HCT116 (cell line): Measurements from ENCODE around the gene UBXN2A. TPM values are rescaled to one million over a fixed set of nuclear protein-coding genes. Genes with fewer than 3 reads are reported as not detected.

Experiments
- ATAC-seq: fragments of 200-7000 bp; cut with Tn5 transposase; 2 replicates; pipeline ENCODE4 v1.9.1; 2020; ENCODE audit warnings: mild to moderate bottlenecking, moderate library complexity
- BruUV-seq: library from RNA; stranded (reverse); fragments of 400-500 nt; replicated peaks from 2 replicates; lab custom pipeline; 2021; lab: Mats Ljungman, UMichigan
- CTCF ChIA-PET: fragments of 300-600 bp; sonication (Branson Sonifier 250); formaldehyde crosslinking; loops from one replicate; lab custom pipeline; 2021; ENCODE audit warnings: antibody characterized with exemption; lab: Charles Lee
- POLR2A ChIA-PET: fragments of 300-600, 350-600 bp; sonication (Branson Sonifier 250); formaldehyde crosslinking; loops from one replicate; lab custom pipeline; 2021; ENCODE audit warnings: antibody characterized with exemption; lab: Charles Lee
- RAD21 ChIA-PET, 2 experiments: fragments of 300-600 bp; sonication (Branson Sonifier 250); formaldehyde crosslinking; loops; one replicate each; lab custom pipeline; 2023; ENCODE audit warnings: low total read pairs in 2 of 2; ENCODE audit not compliant: uncharacterized antibody in 2 of 2, unreplicated experiment in 2 of 2, low non-redundant PET in 1 of 2; lab: Charles Lee
- DNase-seq: peaks from one replicate; pipeline ENCODE4 v3.0.0-alpha.2; 2010; ENCODE audit warnings: low read depth, low spot score
- H2AFZ ChIP-seq: fragments of 200-600 bp; shearing (Covaris generic), sonication (generic); 2 replicates; pipeline ENCODE4 v1.6.1; 2017; ENCODE audit warnings: low read depth, mixed run types, mixed read lengths, antibody characterized with exemption, low read length; ENCODE audit not compliant: poor library complexity, severe bottlenecking
- H3K27ac ChIP-seq: 2 replicates; pipeline ENCODE4 v1.5.1; 2012; ENCODE audit warnings: low read depth, low read length
- H3K27me3 ChIP-seq: fragments of 200-600 bp; sonication (generic); 2 replicates; pipeline ENCODE4 v1.6.1; 2016; ENCODE audit warnings: mixed run types, low read length, mixed read lengths; ENCODE audit not compliant: insufficient read depth
- H3K36me3 ChIP-seq, 2 experiments: fragments of 200-500 bp in 1 of 2; fragments of 200-600 bp in 1 of 2; sonication (Bioruptor generic) in 1 of 2; sonication (generic) in 1 of 2; 2 replicates each; pipeline versions ENCODE4 v1.5.1 to v1.6.1; 2014 to 2016; ENCODE audit warnings: low read length in 2 of 2, inconsistent platforms in 1 of 2, mixed read lengths in 1 of 2, mixed run types in 1 of 2; ENCODE audit not compliant: insufficient read depth in 2 of 2, control insufficient read depth in 1 of 2
- H3K4me1 ChIP-seq, 2 experiments: fragments of 200-600 bp in 1 of 2; sonication (generic) in 1 of 2; 2 replicates each; pipeline versions ENCODE4 v1.5.1 to v1.6.1; 2012 to 2017; ENCODE audit warnings: low read length in 2 of 2, inconsistent platforms in 1 of 2, mild to moderate bottlenecking in 1 of 2, mixed read lengths in 1 of 2, mixed run types in 1 of 2, moderate library complexity in 1 of 2; ENCODE audit not compliant: insufficient read depth in 2 of 2, control insufficient read depth in 1 of 2
- H3K4me2 ChIP-seq: fragments of 200-600 bp; sonication (generic); 2 replicates; pipeline ENCODE4 v1.6.1; 2017; ENCODE audit warnings: mixed run types, low read length, mixed read lengths
- H3K4me3 ChIP-seq, 2 experiments: fragments of 200-600 bp in 1 of 2; sonication (generic) in 1 of 2; replicated peaks in 1 of 2; 2 replicates each; pipeline ENCODE4 v1.5.1; 2011 to 2016; ENCODE audit warnings: low read length in 2 of 2, control low read depth in 1 of 2, low read depth in 1 of 2, mild to moderate bottlenecking in 1 of 2, mixed read lengths in 1 of 2, mixed run types in 1 of 2
- H3K79me2 ChIP-seq: fragments of 200-600 bp; sonication (generic); 2 replicates; pipeline ENCODE4 v1.6.1; 2017; ENCODE audit warnings: mild to moderate bottlenecking, mixed run types, low read length, moderate library complexity, mixed read lengths; ENCODE audit not compliant: insufficient read depth
- H3K9ac ChIP-seq: fragments of 200-600 bp; sonication (generic); 2 replicates; pipeline ENCODE4 v1.6.1; 2016; ENCODE audit warnings: low read length, mixed read lengths
- H3K9me2 ChIP-seq: fragments of 200-600 bp; sonication (generic), shearing (Covaris generic); 2 replicates; pipeline ENCODE4 v1.6.1; 2017; ENCODE audit warnings: mixed run types, mild to moderate bottlenecking, moderate library complexity; ENCODE audit not compliant: insufficient read depth
- H3K9me3 ChIP-seq, 2 experiments: fragments of 200-500 bp in 1 of 2; fragments of 200-600 bp in 1 of 2; sonication (Bioruptor generic) in 1 of 2; sonication (generic) in 1 of 2; 2 replicates each; pipeline ENCODE4 v1.6.1; 2014 to 2017; ENCODE audit warnings: low read length in 2 of 2, mixed read lengths in 2 of 2, inconsistent platforms in 1 of 2, low read depth in 1 of 2, mild to moderate bottlenecking in 1 of 2, mixed run types in 1 of 2, moderate library complexity in 1 of 2; ENCODE audit not compliant: control insufficient read depth in 1 of 2, insufficient read depth in 1 of 2
- H4K20me1 ChIP-seq: fragments of 200-600 bp; sonication (generic), shearing (Covaris generic); 2 replicates; pipeline ENCODE4 v1.6.1; 2017; ENCODE audit warnings: mixed run types, mild to moderate bottlenecking, moderate library complexity; ENCODE audit not compliant: insufficient read depth
- CBX3 ChIP-seq: IDR thresholded peaks from 2 replicates; pipeline ENCODE4 v1.6.1; 2012; ENCODE audit warnings: low read depth
- CTCF ChIP-seq, 3 experiments: fragments of 200-600 bp in 1 of 3; sonication (generic) in 1 of 3; IDR thresholded peaks in 2 of 3; conservative IDR thresholded peaks in 1 of 3; 2 replicates each; pipeline ENCODE4 v1.5.1; 2012 to 2017; ENCODE audit warnings: low read depth in 2 of 3, low read length in 2 of 3, antibody characterized with exemption in 1 of 3, borderline replicate concordance in 1 of 3, control low read depth in 1 of 3, mild to moderate bottlenecking in 1 of 3, mixed read lengths in 1 of 3, mixed run types in 1 of 3, moderate library complexity in 1 of 3; ENCODE audit not compliant: insufficient read depth in 1 of 3
- EGR1 ChIP-seq: IDR thresholded peaks from 2 replicates; pipeline ENCODE4 v1.6.1; 2012; ENCODE audit warnings: low read depth
- ELF1 ChIP-seq: IDR thresholded peaks from 2 replicates; pipeline ENCODE4 v1.6.1; 2012; ENCODE audit warnings: low read depth, borderline replicate concordance
- EZH2 ChIP-seq: fragments of 200-600 bp; sonication (generic); IDR thresholded peaks from 2 replicates; pipeline ENCODE4 v1.6.1; 2017; ENCODE audit warnings: antibody characterized with exemption, mixed run types
- JUND ChIP-seq: IDR thresholded peaks from 2 replicates; pipeline ENCODE4 v1.6.1; 2012
- POLR2A ChIP-seq: IDR thresholded peaks from 2 replicates; pipeline ENCODE4 v1.7.0; 2011; ENCODE audit warnings: borderline replicate concordance; ENCODE audit not compliant: insufficient read depth, insufficient read length; ENCODE audit errors: extremely low read depth
- POLR2AphosphoS5 ChIP-seq: IDR thresholded peaks from 2 replicates; pipeline ENCODE4 v1.6.1; 2011; ENCODE audit warnings: mild to moderate bottlenecking, low read depth, low read length, moderate library complexity
- RAD21 ChIP-seq: IDR thresholded peaks from 2 replicates; pipeline ENCODE4 v1.6.1; 2012; ENCODE audit warnings: low read depth, mild to moderate bottlenecking
- SIN3A ChIP-seq: IDR thresholded peaks from 2 replicates; pipeline ENCODE4 v1.6.1; 2012; ENCODE audit warnings: low read depth
- SP1 ChIP-seq: IDR thresholded peaks from 2 replicates; pipeline ENCODE4 v1.6.1; 2012; ENCODE audit warnings: low read depth
- TCF7L2 ChIP-seq: IDR thresholded peaks from 2 replicates; pipeline ENCODE4 v1.7.0; 2011; ENCODE audit warnings: borderline replicate concordance, inconsistent platforms; ENCODE audit not compliant: insufficient read depth, insufficient read length; ENCODE audit errors: extremely low read depth
- YY1 ChIP-seq: IDR thresholded peaks from 2 replicates; pipeline ENCODE4 v1.6.1; 2011; ENCODE audit warnings: low read length, low read depth, moderate library complexity, mild to moderate bottlenecking; ENCODE audit not compliant: insufficient replicate concordance; ENCODE audit errors: extremely low read depth
- ZNF274 ChIP-seq: fragments of 200-500 bp; sonication (Bioruptor generic); IDR thresholded peaks from 2 replicates; pipeline ENCODE4 v1.6.1; 2014; ENCODE audit warnings: mild to moderate bottlenecking, low read depth, low read length, inconsistent platforms
- intact Hi-C: fragments of 100-400 bp; cut with micrococcal nuclease; formaldehyde crosslinking; loops from 2 replicates; pipeline ENCODE4 v1.10.0; 2022
- total RNA-seq: library from RNA; stranded (reverse); gene quantifications from one replicate; pipeline ENCODE4 v1.2.1, GENCODE V29; 2021; ENCODE audit not compliant: unreplicated experiment
- TF ChIP-seq, protein P1 (sequence below): IDR thresholded peaks from 2 replicates; pipeline ENCODE4 v1.6.1; 2012; ENCODE audit warnings: low read depth

Gene UBXN2A
- total RNA-seq, 1 experiment from 2014 or later: 14.1 TPM

DNA sequence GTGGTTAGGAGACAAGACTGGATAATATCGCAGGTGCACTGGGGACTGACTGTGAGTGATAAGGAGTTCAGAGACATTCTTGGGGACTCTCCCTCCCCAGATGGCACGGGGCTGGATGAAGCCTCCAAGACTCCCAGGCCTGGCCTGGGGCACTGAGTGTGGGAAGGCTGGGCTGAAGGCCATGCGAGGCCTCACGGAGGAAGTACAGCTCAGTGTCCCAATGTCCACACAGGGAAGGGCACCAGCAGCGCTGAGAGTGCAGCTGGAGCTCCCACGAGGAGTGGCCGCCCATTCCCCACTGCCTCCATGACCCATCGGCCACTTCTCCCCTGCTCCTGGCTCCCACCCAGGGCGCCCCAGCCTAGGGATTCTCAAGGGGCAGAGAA is 76.1 kb downstream of the UBXN2A start:
- H3K9me3 ChIP-seq: no peaks in the 10 kb centered on the region
- H3K4me1 ChIP-seq: peaks cover 10 to 23% of the 10 kb centered on the region in 2 experiments
- ChIA-PET POLR2A (no interaction called here), CTCF (no interaction called here), RAD21 (no interaction called here)
- H3K9me2 ChIP-seq: no peaks in the 10 kb centered on the region
- H3K27ac ChIP-seq: no peak overlapping the region; the same call in 1 of the 2 replicates
- DNase-seq (no peak), ATAC-seq (no peak; the same call in 1 of the 2 replicates)
- no peaks in the 10 kb centered on the region for H3K79me2 ChIP-seq
- no peak overlapping the region for H2AFZ ChIP-seq
- no peaks in the 10 kb centered on the region for H3K27me3 ChIP-seq
- no TSS peak for BruUV-seq
- H3K4me3 ChIP-seq: no peak overlapping the region
- H3K9ac ChIP-seq: no peak overlapping the region
- no peak for TF ChIP-seq YY1
- TF ChIP-seq CBX3: no peak
- no peak for TF ChIP-seq JUND
- TF ChIP-seq TCF7L2: no peak
- TF ChIP-seq ELF1: no peak
- TF ChIP-seq SP1: no peak
- TF ChIP-seq EGR1: no peak
- no peaks in the 10 kb centered on the region for H4K20me1 ChIP-seq
- H3K4me2 ChIP-seq: peak overlapping the region; percentile 22; the same call in 1 of the 2 replicates
- intact Hi-C loops: no loop called here
- no peaks in the 10 kb centered on the region for H3K36me3 ChIP-seq

DNA sequence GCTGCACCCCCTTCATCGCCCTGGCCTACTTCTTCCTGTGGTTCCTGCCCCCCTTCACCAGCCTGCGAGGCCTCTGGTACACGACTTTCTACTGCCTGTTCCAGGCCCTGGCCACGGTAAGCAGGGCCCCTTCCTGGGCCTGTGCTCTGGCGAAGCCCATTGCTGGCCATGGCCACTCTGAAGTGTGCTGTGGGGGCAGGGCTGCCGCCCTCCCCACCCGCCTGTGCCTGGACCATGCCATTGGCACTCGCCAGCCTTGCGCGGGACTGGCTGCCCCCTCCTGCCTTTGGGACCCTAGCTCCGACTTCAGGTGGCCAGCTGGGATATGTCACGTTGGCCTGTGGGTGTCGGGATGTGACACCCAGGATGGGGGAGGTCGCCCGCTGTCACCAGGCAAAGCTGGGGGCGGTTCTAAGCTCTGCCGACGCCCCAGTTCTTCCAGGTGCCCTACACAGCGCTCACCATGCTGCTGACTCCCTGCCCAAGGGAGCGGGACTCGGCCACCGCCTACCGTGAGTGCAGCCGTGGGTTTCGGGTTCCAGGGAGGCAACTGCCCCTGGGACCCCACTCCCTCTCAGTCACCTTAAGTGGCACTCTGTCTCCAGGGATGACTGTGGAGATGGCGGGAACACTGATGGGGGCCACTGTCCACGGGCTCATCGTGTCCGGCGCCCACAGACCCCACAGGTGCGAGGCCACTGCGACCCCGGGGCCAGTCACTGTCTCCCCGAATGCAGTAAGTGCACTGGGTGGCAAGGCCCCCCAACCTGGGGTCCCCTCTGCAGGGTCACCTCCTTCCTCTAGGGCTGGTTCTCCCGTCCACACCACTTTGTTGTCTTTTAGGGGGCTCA is 76.8 kb downstream of the UBXN2A start:
- Histone ChIP-seq H3K9ac (no peak overlapping the region), H3K27me3 (no peaks in the 10 kb centered on the region), H3K4me1 (peaks cover 10 to 23% of the 10 kb centered on the region in 2 experiments), H3K27ac (no peak overlapping the region; the same call in 1 of the 2 replicates), H3K9me3 (no peaks in the 10 kb centered on the region), H4K20me1 (no peaks in the 10 kb centered on the region), H3K9me2 (no peaks in the 10 kb centered on the region), H3K36me3 (no peaks in the 10 kb centered on the region), H3K4me2 (no peak overlapping the region), H3K79me2 (no peaks in the 10 kb centered on the region), H3K4me3 (no peak overlapping the region), H2AFZ (no peak overlapping the region)
- ChIA-PET CTCF (no interaction called here), POLR2A (no interaction called here), RAD21 (no interaction called here)
- DNase-seq (no peak), ATAC-seq (no peak)
- intact Hi-C loops: no loop called here
- BruUV-seq: no TSS peak
- TF ChIP-seq ZNF274 (no peak), SIN3A (no peak), JUND (no peak), POLR2AphosphoS5 (no peak), CTCF (IDR thresholded peaks at IDR 0.05 in 2 of 3, conservative IDR thresholded peaks at IDR 0.05 in 1 of 3; ENCODE audit: borderline replicate concordance in 1 of 3, insufficient read depth in 1 of 3, low read depth in 2 of 3, low read length in 2 of 3) (no peak), EGR1 (no peak), RAD21 (no peak), EZH2 (no peak), POLR2A (no peak), SP1 (no peak)
- TF ChIP-seq, protein P1, sequence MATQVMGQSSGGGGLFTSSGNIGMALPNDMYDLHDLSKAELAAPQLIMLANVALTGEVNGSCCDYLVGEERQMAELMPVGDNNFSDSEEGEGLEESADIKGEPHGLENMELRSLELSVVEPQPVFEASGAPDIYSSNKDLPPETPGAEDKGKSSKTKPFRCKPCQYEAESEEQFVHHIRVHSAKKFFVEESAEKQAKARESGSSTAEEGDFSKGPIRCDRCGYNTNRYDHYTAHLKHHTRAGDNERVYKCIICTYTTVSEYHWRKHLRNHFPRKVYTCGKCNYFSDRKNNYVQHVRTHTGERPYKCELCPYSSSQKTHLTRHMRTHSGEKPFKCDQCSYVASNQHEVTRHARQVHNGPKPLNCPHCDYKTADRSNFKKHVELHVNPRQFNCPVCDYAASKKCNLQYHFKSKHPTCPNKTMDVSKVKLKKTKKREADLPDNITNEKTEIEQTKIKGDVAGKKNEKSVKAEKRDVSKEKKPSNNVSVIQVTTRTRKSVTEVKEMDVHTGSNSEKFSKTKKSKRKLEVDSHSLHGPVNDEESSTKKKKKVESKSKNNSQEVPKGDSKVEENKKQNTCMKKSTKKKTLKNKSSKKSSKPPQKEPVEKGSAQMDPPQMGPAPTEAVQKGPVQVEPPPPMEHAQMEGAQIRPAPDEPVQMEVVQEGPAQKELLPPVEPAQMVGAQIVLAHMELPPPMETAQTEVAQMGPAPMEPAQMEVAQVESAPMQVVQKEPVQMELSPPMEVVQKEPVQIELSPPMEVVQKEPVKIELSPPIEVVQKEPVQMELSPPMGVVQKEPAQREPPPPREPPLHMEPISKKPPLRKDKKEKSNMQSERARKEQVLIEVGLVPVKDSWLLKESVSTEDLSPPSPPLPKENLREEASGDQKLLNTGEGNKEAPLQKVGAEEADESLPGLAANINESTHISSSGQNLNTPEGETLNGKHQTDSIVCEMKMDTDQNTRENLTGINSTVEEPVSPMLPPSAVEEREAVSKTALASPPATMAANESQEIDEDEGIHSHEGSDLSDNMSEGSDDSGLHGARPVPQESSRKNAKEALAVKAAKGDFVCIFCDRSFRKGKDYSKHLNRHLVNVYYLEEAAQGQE: no peak
